HepG2 (cell line): ENCODE measurements around the gene SLC2A6. TPM values are rescaled to one million over a fixed set of nuclear protein-coding genes. Genes with fewer than 3 reads are reported as not detected.

Experiments used
- NFATC3 ChIP-seq: sonication (generic); formaldehyde crosslinking; IDR thresholded peaks from 2 replicates; pipeline ENCODE4 v1.5.1; 2020; ENCODE audit warnings: mild to moderate bottlenecking, missing genetic modification reagents
- RAD21 ChIP-seq: fragments of 450-650 bp; formaldehyde crosslinking; IDR thresholded peaks from 2 replicates; pipeline ENCODE4 v1.5.0; 2020; ENCODE audit warnings: mild to moderate bottlenecking
- TFE3 ChIP-seq: IDR thresholded peaks from 2 replicates; pipeline ENCODE4 v1.6.1; 2016
- ZNF160 ChIP-seq: sonication (generic); formaldehyde crosslinking; IDR thresholded peaks from 2 replicates; pipeline ENCODE4 v1.8.0; 2022; ENCODE audit warnings: mild to moderate bottlenecking, inconsistent platforms, missing genetic modification reagents
- ZNF207 ChIP-seq: fragments of 450-650 bp; IDR thresholded peaks from 2 replicates; pipeline ENCODE4 v1.6.1; 2016; ENCODE audit warnings: antibody characterized with exemption, borderline replicate concordance
- ZNF367 ChIP-seq: sonication (generic); formaldehyde crosslinking; IDR thresholded peaks from 2 replicates; pipeline ENCODE4 v1.4.0; 2020; ENCODE audit warnings: missing genetic modification reagents, borderline replicate concordance
- ZNF501 ChIP-seq: sonication (generic); formaldehyde crosslinking; IDR thresholded peaks from 2 replicates; pipeline ENCODE4 v1.5.1; 2020; ENCODE audit warnings: mild to moderate bottlenecking, moderate library complexity, missing genetic modification reagents
- ZNF609 ChIP-seq: sonication (generic); formaldehyde crosslinking; IDR thresholded peaks from 2 replicates; pipeline ENCODE4 v1.4.0; 2020; ENCODE audit warnings: mild to moderate bottlenecking, missing genetic modification reagents, borderline replicate concordance
- polyA plus RNA-seq, 8 experiments: library from polyadenylated mRNA; depleted of rRNA in 3 of 8; stranded (reverse) in 7 of 8; unstranded in 1 of 8; fragments of >200 nt; fragmentation: Illumina TruSeq in 4 of 8; extraction: Trizol in 4 of 8; gene quantifications; 2 replicates each; pipeline versions ENCODE4 v1.2.1 to v1.2.3, GENCODE V29; 2011 to 2016; ENCODE audit warnings: low read depth in 4 of 8, missing spikeins in 1 of 8, mixed read lengths in 1 of 8; ENCODE audit not compliant: insufficient read depth in 1 of 8
- total RNA-seq, 5 experiments: library from RNA; depleted of rRNA; stranded (reverse); fragments of >200 nt; fragmentation: Illumina TruSeq; extraction: Trizol; gene quantifications; 2 replicates each; pipeline ENCODE4 v1.2.3, GENCODE V29; 2016; ENCODE audit warnings: low read depth in 1 of 5
- TF ChIP-seq, protein P1 (sequence below): sonication (generic); formaldehyde crosslinking; conservative IDR thresholded peaks from 2 replicates; pipeline ENCODE4 v1.4.0; 2020; ENCODE audit warnings: missing genetic modification reagents
- TF ChIP-seq, protein P2 (sequence below): sonication (generic); formaldehyde crosslinking; IDR thresholded peaks from 2 replicates; pipeline ENCODE4 v1.4.0; 2020; ENCODE audit warnings: missing genetic modification reagents, mild to moderate bottlenecking, borderline replicate concordance
- TF ChIP-seq, protein P3 (sequence below): sonication (generic); formaldehyde crosslinking; IDR thresholded peaks from 2 replicates; pipeline ENCODE4 v1.4.0; 2020; ENCODE audit warnings: mild to moderate bottlenecking, missing genetic modification reagents

Gene SLC2A6
- total and polyA plus RNA-seq, 2 of the 13 experiments (the other 11 are each of a cell fraction or from before 2014, with no cell fraction given) = 4.1 to 15.0 TPM

GRCh38 chr9:133478851-133479711 lies at the start of gene SLC2A6 (continued):
- no peak for TF ChIP-seq TFE3
- no peak for TF ChIP-seq ZNF207
- TF ChIP-seq, protein P1, sequence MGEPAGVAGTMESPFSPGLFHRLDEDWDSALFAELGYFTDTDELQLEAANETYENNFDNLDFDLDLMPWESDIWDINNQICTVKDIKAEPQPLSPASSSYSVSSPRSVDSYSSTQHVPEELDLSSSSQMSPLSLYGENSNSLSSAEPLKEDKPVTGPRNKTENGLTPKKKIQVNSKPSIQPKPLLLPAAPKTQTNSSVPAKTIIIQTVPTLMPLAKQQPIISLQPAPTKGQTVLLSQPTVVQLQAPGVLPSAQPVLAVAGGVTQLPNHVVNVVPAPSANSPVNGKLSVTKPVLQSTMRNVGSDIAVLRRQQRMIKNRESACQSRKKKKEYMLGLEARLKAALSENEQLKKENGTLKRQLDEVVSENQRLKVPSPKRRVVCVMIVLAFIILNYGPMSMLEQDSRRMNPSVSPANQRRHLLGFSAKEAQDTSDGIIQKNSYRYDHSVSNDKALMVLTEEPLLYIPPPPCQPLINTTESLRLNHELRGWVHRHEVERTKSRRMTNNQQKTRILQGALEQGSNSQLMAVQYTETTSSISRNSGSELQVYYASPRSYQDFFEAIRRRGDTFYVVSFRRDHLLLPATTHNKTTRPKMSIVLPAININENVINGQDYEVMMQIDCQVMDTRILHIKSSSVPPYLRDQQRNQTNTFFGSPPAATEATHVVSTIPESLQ (CRISPR knock-in tag) = no peak
- peak; percentile 71 for TF ChIP-seq ZNF501
- TF ChIP-seq, protein P2, sequence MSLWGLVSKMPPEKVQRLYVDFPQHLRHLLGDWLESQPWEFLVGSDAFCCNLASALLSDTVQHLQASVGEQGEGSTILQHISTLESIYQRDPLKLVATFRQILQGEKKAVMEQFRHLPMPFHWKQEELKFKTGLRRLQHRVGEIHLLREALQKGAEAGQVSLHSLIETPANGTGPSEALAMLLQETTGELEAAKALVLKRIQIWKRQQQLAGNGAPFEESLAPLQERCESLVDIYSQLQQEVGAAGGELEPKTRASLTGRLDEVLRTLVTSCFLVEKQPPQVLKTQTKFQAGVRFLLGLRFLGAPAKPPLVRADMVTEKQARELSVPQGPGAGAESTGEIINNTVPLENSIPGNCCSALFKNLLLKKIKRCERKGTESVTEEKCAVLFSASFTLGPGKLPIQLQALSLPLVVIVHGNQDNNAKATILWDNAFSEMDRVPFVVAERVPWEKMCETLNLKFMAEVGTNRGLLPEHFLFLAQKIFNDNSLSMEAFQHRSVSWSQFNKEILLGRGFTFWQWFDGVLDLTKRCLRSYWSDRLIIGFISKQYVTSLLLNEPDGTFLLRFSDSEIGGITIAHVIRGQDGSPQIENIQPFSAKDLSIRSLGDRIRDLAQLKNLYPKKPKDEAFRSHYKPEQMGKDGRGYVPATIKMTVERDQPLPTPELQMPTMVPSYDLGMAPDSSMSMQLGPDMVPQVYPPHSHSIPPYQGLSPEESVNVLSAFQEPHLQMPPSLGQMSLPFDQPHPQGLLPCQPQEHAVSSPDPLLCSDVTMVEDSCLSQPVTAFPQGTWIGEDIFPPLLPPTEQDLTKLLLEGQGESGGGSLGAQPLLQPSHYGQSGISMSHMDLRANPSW = no peak
- no peak for TF ChIP-seq NFATC3 (CRISPR knock-in tag)
- peak; percentile 77; the same call in 1 of the 2 replicates for TF ChIP-seq ZNF160
- 0 out of 2 replicates have a peak, but pooled peaks have one; percentile 11 for TF ChIP-seq RAD21
- TF ChIP-seq, protein P3, sequence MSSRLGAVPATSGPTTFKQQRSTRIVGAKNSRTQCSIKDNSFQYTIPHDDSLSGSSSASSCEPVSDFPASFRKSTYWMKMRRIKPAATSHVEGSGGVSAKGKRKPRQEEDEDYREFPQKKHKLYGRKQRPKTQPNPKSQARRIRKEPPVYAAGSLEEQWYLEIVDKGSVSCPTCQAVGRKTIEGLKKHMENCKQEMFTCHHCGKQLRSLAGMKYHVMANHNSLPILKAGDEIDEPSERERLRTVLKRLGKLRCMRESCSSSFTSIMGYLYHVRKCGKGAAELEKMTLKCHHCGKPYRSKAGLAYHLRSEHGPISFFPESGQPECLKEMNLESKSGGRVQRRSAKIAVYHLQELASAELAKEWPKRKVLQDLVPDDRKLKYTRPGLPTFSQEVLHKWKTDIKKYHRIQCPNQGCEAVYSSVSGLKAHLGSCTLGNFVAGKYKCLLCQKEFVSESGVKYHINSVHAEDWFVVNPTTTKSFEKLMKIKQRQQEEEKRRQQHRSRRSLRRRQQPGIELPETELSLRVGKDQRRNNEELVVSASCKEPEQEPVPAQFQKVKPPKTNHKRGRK = no peak
- TF ChIP-seq ZNF367 (CRISPR knock-in tag) = no peak
- TF ChIP-seq ZNF609 (CRISPR knock-in tag) = peak; percentile 21; the same call in 1 of the 2 replicates
